Thyroid gland (tissue), 4 donors: ENCODE results near the gene WIPF3. TPM values are rescaled to one million over a fixed set of nuclear protein-coding genes. Genes with fewer than 3 reads are reported as not detected.

Source experiments
- DNase-seq, 2 donors: peaks; one replicate each; pipeline ENCODE4 v3.0.0-alpha.2; 2019
- H3K27ac ChIP-seq, 3 donors: fragments of 200-600 bp; sonication (generic); 1 replicate in 2 of 3; 2 replicates in 1 of 3; pipeline ENCODE4 v1.5.1; 2016 to 2019; ENCODE audit warnings: mild to moderate bottlenecking in 1 of 3, moderate library complexity in 1 of 3
- H3K27me3 ChIP-seq: fragments of 200-600 bp; sonication (generic); one replicate; pipeline ENCODE4 v1.5.1; 2019
- H3K36me3 ChIP-seq, 2 donors: fragments of 200-600 bp; sonication (generic); one replicate each; pipeline ENCODE4 v1.5.1; 2016 to 2019
- H3K4me1 ChIP-seq, 2 donors: fragments of 200-600 bp; sonication (generic); one replicate each; pipeline ENCODE4 v1.5.1; 2017 to 2019
- H3K4me3 ChIP-seq, 3 donors: fragments of 200-600 bp; sonication (generic); replicated peaks in 1 of 3; 1 replicate in 2 of 3; 2 replicates in 1 of 3; pipeline ENCODE4 v1.5.1; 2016; ENCODE audit warnings: mild to moderate bottlenecking in 1 of 3
- H3K9me3 ChIP-seq: fragments of 200-600 bp; sonication (generic); one replicate; pipeline ENCODE4 v1.5.1; 2017
- CTCF ChIP-seq, 6 experiments: fragments of 200-600 bp in 3 of 6; fragments of 450-650 bp in 3 of 6; sonication (generic) in 3 of 6; IDR thresholded peaks; one replicate each; pipeline ENCODE4 v1.5.1; 2016 to 2019; ENCODE audit warnings: antibody characterized with exemption in 6 of 6, mild to moderate bottlenecking in 2 of 6, inconsistent platforms in 1 of 6, moderate library complexity in 1 of 6
- POLR2A ChIP-seq, 2 donors: fragments of 450-650 bp; IDR thresholded peaks; one replicate each; pipeline ENCODE4 v1.6.1; 2017; ENCODE audit warnings: antibody characterized with exemption in 2 of 2, mild to moderate bottlenecking in 2 of 2, moderate library complexity in 1 of 2
- WGBS, 2 donors: methylation state at CpG; one replicate each; pipeline ENCODE4 v1.1.5; 2017; 5-methylcytosine and 5-hydroxymethylcytosine counted together
- intact Hi-C: fragments of 100-400 bp; cut with DNase I; formaldehyde crosslinking; loops from one replicate; pipeline ENCODE4 v1.15.1; 2023
- total RNA-seq, 4 donors: library from RNA; depleted of rRNA; stranded (reverse); fragments of >200 nt; gene quantifications; one replicate each; pipeline ENCODE4 v1.2.3, GENCODE V29; 2016

The WIPF3 gene
- total RNA-seq, 4 donors from 2014 or later, result 0.22 to 1.2 (median 0.70) TPM

- 54 to 75% methylated on average over 7 of the region's 7 CpGs for WGBS, 2 donors
- H3K27me3 ChIP-seq, result no peaks in the 10 kb centered on the region
- no peak overlapping the region for H3K4me3 ChIP-seq
- H3K27ac ChIP-seq, result no peak overlapping the region
- no peaks in the 10 kb centered on the region for H3K9me3 ChIP-seq
- intact Hi-C loops, result no loop called here
- TF ChIP-seq POLR2A (IDR thresholded peaks at IDR 0.05), result no peak
- TF ChIP-seq CTCF (IDR thresholded peaks at IDR 0.05), result no peak
- H3K36me3 ChIP-seq, result no peaks in the 10 kb centered on the region
- DNase-seq, result peak in 1 of 2 donors; percentile 25
- peaks cover 3 to 18% of the 10 kb centered on the region in 2 donors for H3K4me1 ChIP-seq
Measured at GRCh38 chr7:29915481-29916215, 109.3 kb downstream of the WIPF3 start.

GRCh38 chr7:29917641-29918040 lies 111.3 kb downstream of the WIPF3 start:
- TF ChIP-seq POLR2A (IDR thresholded peaks at IDR 0.05) (no peak), CTCF (IDR thresholded peaks at IDR 0.05) (no peak)
- Histone ChIP-seq H3K4me1 (peaks cover 3 to 18% of the 10 kb centered on the region in 2 donors), H3K27ac (peak overlapping the region in 1 of 3 donors; percentile 3), H3K9me3 (no peaks in the 10 kb centered on the region), H3K27me3 (no peaks in the 10 kb centered on the region), H3K4me3 (no peak overlapping the region), H3K36me3 (no peaks in the 10 kb centered on the region)
- 32 to 39% methylated on average over 4 of the region's 4 CpGs for WGBS, 2 donors
- peak; percentile 87 to 95 for DNase-seq
- intact Hi-C loops, result no loop called here

GRCh38 chr7:29918850-29919249 lies 112.5 kb downstream of the WIPF3 start:
- Histone ChIP-seq H3K27me3 (no peaks in the 10 kb centered on the region), H3K9me3 (no peaks in the 10 kb centered on the region), H3K4me1 (peaks cover 3 to 18% of the 10 kb centered on the region in 2 donors), H3K36me3 (peaks cover 0 to 4% of the 10 kb centered on the region in 2 donors), H3K4me3 (no peak overlapping the region), H3K27ac (no peak overlapping the region)
- no peak for DNase-seq
- intact Hi-C loops, result no loop called here
- TF ChIP-seq CTCF (IDR thresholded peaks at IDR 0.05), result no peak
- no peak for TF ChIP-seq POLR2A (IDR thresholded peaks at IDR 0.05)
- WGBS, 2 donors, result 93 to 96% methylated on average over 4 of the region's 4 CpGs

- DNase-seq, result no peak
- no peak overlapping the region for H3K27ac ChIP-seq
- H3K4me1 ChIP-seq, result peaks cover 3 to 18% of the 10 kb centered on the region in 2 donors
- no peak for TF ChIP-seq CTCF (IDR thresholded peaks at IDR 0.05)
- no peak for TF ChIP-seq POLR2A (IDR thresholded peaks at IDR 0.05)
- no peaks in the 10 kb centered on the region for H3K9me3 ChIP-seq
- 91 to 95% methylated on average over 5 of the region's 5 CpGs for WGBS, 2 donors
- no peaks in the 10 kb centered on the region for H3K27me3 ChIP-seq
- intact Hi-C loops, result loop anchor here (10.0 kb wide), 1 partner anchor 175 kb away; no protein-coding TSS in a partner anchor
- no peak overlapping the region for H3K4me3 ChIP-seq
- peaks cover 0 to 4% of the 10 kb centered on the region in 2 donors for H3K36me3 ChIP-seq
Measured at GRCh38 chr7:29919790-29920189, 113.5 kb downstream of the WIPF3 start.

- no peaks in the 10 kb centered on the region for H3K27me3 ChIP-seq
- no peak for DNase-seq
- peaks cover 0 to 4% of the 10 kb centered on the region in 2 donors for H3K36me3 ChIP-seq
- TF ChIP-seq POLR2A (IDR thresholded peaks at IDR 0.05), result no peak
- H3K27ac ChIP-seq, result no peak overlapping the region
- H3K4me1 ChIP-seq, result peaks cover 3 to 16% of the 10 kb centered on the region in 2 donors
- WGBS, 2 donors, result 79 to 85% methylated on average over 5 of the region's 5 CpGs
- no peak overlapping the region for H3K4me3 ChIP-seq
- intact Hi-C loops, result loop anchor here (10.0 kb wide), 1 partner anchor 176 kb away; no protein-coding TSS in a partner anchor
- H3K9me3 ChIP-seq, result no peaks in the 10 kb centered on the region
Measured at GRCh38 chr7:29920491-29920890, 114.2 kb downstream of the WIPF3 start.
